HepG2 (cell line): ENCODE measurements around the gene ATRIP. TPM values are rescaled to one million over a fixed set of nuclear protein-coding genes. Genes with fewer than 3 reads are reported as not detected.
A peak's percentile ranks its signal among the peaks of the same experiment; 100 is the strongest.

Experiments used
- AGO1 ChIP-seq: fragments of 200-400 bp; formaldehyde crosslinking; IDR thresholded peaks from 2 replicates; pipeline ENCODE4 v1.6.1; 2017; ENCODE audit warnings: mild to moderate bottlenecking, low read depth, low read length, moderate library complexity; ENCODE audit not compliant: poor library complexity, severe bottlenecking
- AHR ChIP-seq: IDR thresholded peaks from 2 replicates; pipeline ENCODE4 v1.6.1; 2018; ENCODE audit warnings: missing genetic modification reagents, missing compliant biosample characterization
- ARHGAP35 ChIP-seq: sonication (generic); formaldehyde crosslinking; IDR thresholded peaks from 2 replicates; pipeline ENCODE4 v1.9.0; 2022; ENCODE audit warnings: mild to moderate bottlenecking, inconsistent platforms, moderate library complexity, missing genetic modification reagents, borderline replicate concordance
- BHLHE40 ChIP-seq: IDR thresholded peaks from 2 replicates; pipeline ENCODE4 v1.6.1; 2011; ENCODE audit warnings: low read length, improper control_type of control experiment
- CBFB ChIP-seq: sonication (generic); formaldehyde crosslinking; IDR thresholded peaks from 2 replicates; pipeline ENCODE4 v1.4.0; 2020; ENCODE audit warnings: missing genetic modification reagents
- CENPT ChIP-seq: sonication (generic); formaldehyde crosslinking; IDR thresholded peaks from 2 replicates; pipeline ENCODE4 v1.8.0; 2022; ENCODE audit warnings: low read depth, mild to moderate bottlenecking, moderate library complexity, missing genetic modification reagents
- FOXC1 ChIP-seq: sonication (generic); formaldehyde crosslinking; IDR thresholded peaks from 2 replicates; pipeline ENCODE4 v1.8.0; 2022; ENCODE audit warnings: mild to moderate bottlenecking, missing genetic modification reagents, borderline replicate concordance
- FOXJ3 ChIP-seq: sonication (generic); formaldehyde crosslinking; IDR thresholded peaks from 2 replicates; pipeline ENCODE4 v1.4.0; 2020; ENCODE audit warnings: missing genetic modification reagents, mild to moderate bottlenecking, borderline replicate concordance
- HOXD1 ChIP-seq: sonication (generic); formaldehyde crosslinking; IDR thresholded peaks from 2 replicates; pipeline ENCODE4 v1.5.0; 2020; ENCODE audit warnings: missing genetic modification reagents
- KAT2B ChIP-seq: fragments of 150-350 bp; IDR thresholded peaks from 2 replicates; pipeline ENCODE4 v1.6.1; 2014; ENCODE audit warnings: low read depth, low read length, borderline replicate concordance
- KAT7 ChIP-seq: IDR thresholded peaks from 2 replicates; pipeline ENCODE4 v1.6.1; 2018; ENCODE audit warnings: borderline replicate concordance, missing compliant biosample characterization
- KMT2B ChIP-seq: IDR thresholded peaks from 2 replicates; pipeline ENCODE4 v1.6.1; 2016; ENCODE audit warnings: missing genetic modification reagents, missing compliant biosample characterization
- NR2F1 ChIP-seq, 2 experiments: fragments of 450-650 bp in 1 of 2; formaldehyde crosslinking in 1 of 2; IDR thresholded peaks; 2 replicates each; pipeline versions ENCODE4 v1.5.0 to v1.6.1; 2016 to 2020; ENCODE audit warnings: mild to moderate bottlenecking in 1 of 2, missing compliant biosample characterization in 1 of 2, missing genetic modification reagents in 1 of 2, moderate library complexity in 1 of 2
- SAP130 ChIP-seq: IDR thresholded peaks from 2 replicates; pipeline ENCODE4 v1.6.1; 2016; ENCODE audit warnings: low read depth
- SMARCC2 ChIP-seq: fragments of 450-650 bp; IDR thresholded peaks from 2 replicates; pipeline ENCODE4 v1.6.1; 2017; ENCODE audit warnings: antibody characterized with exemption, mild to moderate bottlenecking
- TARDBP ChIP-seq: sonication (generic); formaldehyde crosslinking; IDR thresholded peaks from 2 replicates; pipeline ENCODE4 v1.8.0; 2022; ENCODE audit warnings: mild to moderate bottlenecking, missing genetic modification reagents
- TCF7 ChIP-seq: sonication (generic); IDR thresholded peaks from 2 replicates; pipeline ENCODE4 v1.6.1; 2016; ENCODE audit warnings: antibody characterized with exemption, low read depth
- TRIM24 ChIP-seq: sonication (generic); formaldehyde crosslinking; IDR thresholded peaks from 2 replicates; pipeline ENCODE4 v1.8.0; 2022; ENCODE audit warnings: mild to moderate bottlenecking, missing genetic modification reagents
- ZEB1 ChIP-seq: IDR thresholded peaks from 2 replicates; pipeline ENCODE4 v1.6.1; 2012; ENCODE audit warnings: mild to moderate bottlenecking, low read depth, inconsistent platforms; ENCODE audit not compliant: insufficient replicate concordance
- ZNF124 ChIP-seq: sonication (generic); formaldehyde crosslinking; IDR thresholded peaks from 2 replicates; pipeline ENCODE4 v1.4.0; 2020; ENCODE audit warnings: missing genetic modification reagents
- ZNF160 ChIP-seq: sonication (generic); formaldehyde crosslinking; IDR thresholded peaks from 2 replicates; pipeline ENCODE4 v1.8.0; 2022; ENCODE audit warnings: mild to moderate bottlenecking, inconsistent platforms, missing genetic modification reagents
- ZNF468 ChIP-seq: sonication (generic); formaldehyde crosslinking; IDR thresholded peaks from 2 replicates; pipeline ENCODE4 v1.8.0; 2022; ENCODE audit warnings: mild to moderate bottlenecking, moderate library complexity, missing genetic modification reagents
- ZNF547 ChIP-seq: sonication (generic); formaldehyde crosslinking; IDR thresholded peaks from 2 replicates; pipeline ENCODE4 v1.5.1; 2020; ENCODE audit warnings: mild to moderate bottlenecking, missing genetic modification reagents
- ZNF709 ChIP-seq: sonication (generic); formaldehyde crosslinking; IDR thresholded peaks from 2 replicates; pipeline ENCODE4 v1.5.0; 2020; ENCODE audit warnings: mild to moderate bottlenecking, missing genetic modification reagents
- polyA plus RNA-seq, 8 experiments: library from polyadenylated mRNA; depleted of rRNA in 3 of 8; stranded (reverse) in 7 of 8; unstranded in 1 of 8; fragments of >200 nt; fragmentation: Illumina TruSeq in 4 of 8; extraction: Trizol in 4 of 8; gene quantifications; 2 replicates each; pipeline versions ENCODE4 v1.2.1 to v1.2.3, GENCODE V29; 2011 to 2016; ENCODE audit warnings: low read depth in 4 of 8, missing spikeins in 1 of 8, mixed read lengths in 1 of 8; ENCODE audit not compliant: insufficient read depth in 1 of 8
- total RNA-seq, 5 experiments: library from RNA; depleted of rRNA; stranded (reverse); fragments of >200 nt; fragmentation: Illumina TruSeq; extraction: Trizol; gene quantifications; 2 replicates each; pipeline ENCODE4 v1.2.3, GENCODE V29; 2016; ENCODE audit warnings: low read depth in 1 of 5
- TF ChIP-seq, protein P1 (sequence below): sonication (generic); formaldehyde crosslinking; IDR thresholded peaks from 2 replicates; pipeline ENCODE4 v1.8.0; 2022; ENCODE audit warnings: missing genetic modification reagents, mild to moderate bottlenecking, inconsistent platforms, borderline replicate concordance
- TF ChIP-seq, protein P2 (sequence below): sonication (generic); formaldehyde crosslinking; IDR thresholded peaks from 2 replicates; pipeline ENCODE4 v1.5.0; 2020; ENCODE audit warnings: mild to moderate bottlenecking, missing genetic modification reagents
- TF ChIP-seq, protein P3 (sequence below): sonication (generic); formaldehyde crosslinking; IDR thresholded peaks from 2 replicates; pipeline ENCODE4 v1.5.0; 2020; ENCODE audit warnings: missing genetic modification reagents

Gene ATRIP
- total and polyA plus RNA-seq, 2 of the 13 experiments (the other 11 are each of a cell fraction or from before 2014, with no cell fraction given), result 5.1 to 12.5 TPM

DNA sequence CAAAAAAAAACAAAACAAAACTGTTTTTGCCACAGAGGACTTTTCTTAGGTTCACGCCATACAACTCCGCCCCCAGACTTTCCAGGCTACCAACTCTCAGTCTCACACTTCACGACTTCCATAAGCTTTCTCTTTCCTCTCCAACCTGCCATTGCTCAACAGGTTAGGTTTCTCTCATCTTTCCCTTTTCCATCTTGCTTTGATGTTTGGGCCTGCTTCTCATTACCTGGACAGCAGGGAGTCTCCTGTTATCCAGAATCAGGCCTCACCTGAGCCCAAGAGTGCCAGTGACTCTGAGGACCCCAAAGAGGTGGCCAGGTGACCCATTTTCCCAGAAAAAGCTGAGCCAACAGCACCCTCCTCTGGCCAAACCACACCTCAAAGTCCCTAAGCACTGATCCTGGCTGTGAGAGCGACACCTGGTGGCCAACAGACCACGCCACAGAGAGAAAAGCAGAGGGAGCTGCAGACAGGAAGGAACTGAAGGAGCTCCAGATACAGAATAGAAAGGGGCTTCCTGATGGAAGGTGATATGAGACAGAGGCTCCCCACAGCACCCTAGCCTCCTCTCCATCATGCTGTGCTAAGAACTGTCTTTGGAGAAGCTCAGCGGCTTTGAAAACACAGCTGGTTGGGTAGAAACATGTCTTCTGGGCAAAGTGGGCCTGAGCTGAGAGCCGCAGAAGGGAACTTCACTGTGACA, 10.6 kb upstream of the ATRIP start (continued):
- TF ChIP-seq, protein P1, sequence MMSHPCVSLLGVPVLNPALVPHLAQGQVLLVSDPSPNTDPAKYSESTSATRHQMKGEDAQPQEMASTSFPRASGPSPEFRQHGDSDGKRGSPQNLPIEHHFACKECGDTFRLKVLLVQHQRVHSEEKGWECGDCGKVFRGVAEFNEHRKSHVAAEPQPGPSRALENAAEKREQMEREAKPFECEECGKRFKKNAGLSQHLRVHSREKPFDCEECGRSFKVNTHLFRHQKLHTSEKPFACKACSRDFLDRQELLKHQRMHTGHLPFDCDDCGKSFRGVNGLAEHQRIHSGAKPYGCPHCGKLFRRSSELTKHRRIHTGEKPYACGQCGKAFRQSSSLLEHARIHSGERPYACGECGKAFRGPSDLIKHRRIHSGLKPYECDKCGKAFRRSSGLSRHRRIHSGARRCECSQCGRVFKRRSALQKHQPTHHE (CRISPR knock-in tag), result no peak
- TF ChIP-seq KAT2B (no peak), HOXD1 (CRISPR knock-in tag) (no peak), TARDBP (no peak), FOXC1 (CRISPR knock-in tag) (0 out of 2 replicates have a peak, but pooled peaks have one; percentile 46), AGO1 (no peak), TCF7 (no peak), KAT7 (0 out of 2 replicates have a peak, but pooled peaks have one; percentile 70), ZNF124 (CRISPR knock-in tag) (0 out of 2 replicates have a peak, but pooled peaks have one; percentile 47), ZEB1 (no peak), TRIM24 (CRISPR knock-in tag) (no peak), ZNF709 (CRISPR knock-in tag) (no peak), ARHGAP35 (CRISPR knock-in tag) (no peak), CENPT (CRISPR knock-in tag) (no peak), BHLHE40 (peak; percentile 36; the same call in 1 of the 2 replicates), FOXJ3 (CRISPR knock-in tag) (no peak), CBFB (CRISPR knock-in tag) (0 out of 2 replicates have a peak, but pooled peaks have one; percentile 52), ZNF547 (CRISPR knock-in tag) (0 out of 2 replicates have a peak, but pooled peaks have one; percentile 43), AHR (no peak), SMARCC2 (no peak), KMT2B (CRISPR knock-in tag) (peak; percentile 34; the same call in 1 of the 2 replicates), ZNF160 (CRISPR knock-in tag) (no peak), SAP130 (peak; percentile 61), ZNF468 (CRISPR knock-in tag) (no peak), NR2F1 (CRISPR knock-in tag; IDR thresholded peaks at IDR 0.05) (no peak)
- TF ChIP-seq, protein P2, sequence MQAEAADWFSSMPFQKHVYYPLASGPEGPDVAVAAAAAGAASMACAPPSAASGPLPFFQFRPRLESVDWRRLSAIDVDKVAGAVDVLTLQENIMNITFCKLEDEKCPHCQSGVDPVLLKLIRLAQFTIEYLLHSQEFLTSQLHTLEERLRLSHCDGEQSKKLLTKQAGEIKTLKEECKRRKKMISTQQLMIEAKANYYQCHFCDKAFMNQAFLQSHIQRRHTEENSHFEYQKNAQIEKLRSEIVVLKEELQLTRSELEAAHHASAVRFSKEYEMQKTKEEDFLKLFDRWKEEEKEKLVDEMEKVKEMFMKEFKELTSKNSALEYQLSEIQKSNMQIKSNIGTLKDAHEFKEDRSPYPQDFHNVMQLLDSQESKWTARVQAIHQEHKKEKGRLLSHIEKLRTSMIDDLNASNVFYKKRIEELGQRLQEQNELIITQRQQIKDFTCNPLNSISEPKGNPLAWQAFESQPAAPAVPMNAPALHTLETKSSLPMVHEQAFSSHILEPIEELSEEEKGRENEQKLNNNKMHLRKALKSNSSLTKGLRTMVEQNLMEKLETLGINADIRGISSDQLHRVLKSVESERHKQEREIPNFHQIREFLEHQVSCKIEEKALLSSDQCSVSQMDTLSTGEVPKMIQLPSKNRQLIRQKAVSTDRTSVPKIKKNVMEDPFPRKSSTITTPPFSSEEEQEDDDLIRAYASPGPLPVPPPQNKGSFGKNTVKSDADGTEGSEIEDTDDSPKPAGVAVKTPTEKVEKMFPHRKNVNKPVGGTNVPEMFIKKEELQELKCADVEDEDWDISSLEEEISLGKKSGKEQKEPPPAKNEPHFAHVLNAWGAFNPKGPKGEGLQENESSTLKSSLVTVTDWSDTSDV, result no peak
- TF ChIP-seq, protein P3, sequence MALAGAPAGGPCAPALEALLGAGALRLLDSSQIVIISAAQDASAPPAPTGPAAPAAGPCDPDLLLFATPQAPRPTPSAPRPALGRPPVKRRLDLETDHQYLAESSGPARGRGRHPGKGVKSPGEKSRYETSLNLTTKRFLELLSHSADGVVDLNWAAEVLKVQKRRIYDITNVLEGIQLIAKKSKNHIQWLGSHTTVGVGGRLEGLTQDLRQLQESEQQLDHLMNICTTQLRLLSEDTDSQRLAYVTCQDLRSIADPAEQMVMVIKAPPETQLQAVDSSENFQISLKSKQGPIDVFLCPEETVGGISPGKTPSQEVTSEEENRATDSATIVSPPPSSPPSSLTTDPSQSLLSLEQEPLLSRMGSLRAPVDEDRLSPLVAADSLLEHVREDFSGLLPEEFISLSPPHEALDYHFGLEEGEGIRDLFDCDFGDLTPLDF (CRISPR knock-in tag), result no peak
